ENCODE results near the gene SPRN.
"Not testable (repeated sequence)": the region's sequence is repeated elsewhere in the genome, so short reads cannot be mapped to it uniquely, and the experiment has no call there.

The SPRN gene

DNA sequence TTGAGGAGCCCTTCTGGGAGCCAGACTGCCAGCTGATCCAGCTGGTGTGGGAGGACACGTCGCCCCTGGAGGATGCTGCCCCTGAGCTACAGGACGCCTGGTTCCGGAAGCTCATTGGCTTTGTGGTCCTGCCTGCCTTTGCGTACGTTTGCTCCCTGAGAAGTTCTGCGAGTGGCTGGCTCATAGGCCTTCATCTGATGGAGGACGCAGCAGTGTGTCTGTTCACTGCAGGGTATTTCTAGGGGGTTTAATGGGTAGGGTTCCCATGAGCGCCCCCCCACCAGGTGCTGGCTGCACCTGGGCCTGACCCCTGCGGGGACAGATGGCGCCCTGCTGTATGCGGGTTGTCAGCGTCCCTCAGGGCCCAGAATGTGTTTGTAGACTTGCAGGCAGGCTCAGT lies 40.4 kb downstream of the SPRN start:
- Histone ChIP-seq H3K4me1 (ENCODE audit: control insufficient read depth, insufficient read depth, low read length) (no peaks in the 10 kb centered on the region), H3K4me3 (ENCODE audit: low read depth, low read length) (no peak overlapping the region), H3K9ac (ENCODE audit: low read depth, low read length) (no peak overlapping the region), H3K9me3 (ENCODE audit: control insufficient read depth, insufficient read depth, low read length) (no peaks in the 10 kb centered on the region), H3K36me3 (ENCODE audit: control insufficient read depth, insufficient read depth, low read length) (no peaks in the 10 kb centered on the region), H3K27me3 (ENCODE audit: control insufficient read depth, insufficient read depth, low read length) (peaks cover 14% of the 10 kb centered on the region)

DNA sequence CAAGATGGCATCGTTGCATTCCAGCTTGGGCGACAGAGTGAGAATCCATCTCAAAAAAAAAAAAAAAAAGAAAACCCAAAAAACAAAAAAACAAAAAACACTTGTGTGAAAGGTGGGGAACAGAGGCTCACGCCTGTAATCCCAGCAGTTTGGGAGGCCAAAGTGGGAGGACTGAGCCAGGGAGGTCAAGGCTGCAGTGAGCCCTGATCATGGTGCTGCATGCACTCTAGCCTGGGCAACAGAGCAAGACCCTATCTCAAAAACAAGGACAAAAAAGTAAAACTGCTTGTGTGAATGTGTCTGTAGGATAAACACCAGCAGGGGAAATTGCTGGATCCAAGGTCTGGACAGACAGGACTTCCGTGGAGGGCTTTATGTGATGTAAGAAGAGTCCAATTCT lies 40.9 kb downstream of the SPRN start:
- Histone ChIP-seq H3K4me1 (ENCODE audit: control insufficient read depth, insufficient read depth, low read length) (no peaks in the 10 kb centered on the region), H3K36me3 (ENCODE audit: control insufficient read depth, insufficient read depth, low read length) (no peaks in the 10 kb centered on the region), H3K4me3 (ENCODE audit: low read depth, low read length) (no peak overlapping the region), H3K9me3 (ENCODE audit: control insufficient read depth, insufficient read depth, low read length) (no peaks in the 10 kb centered on the region), H3K9ac (ENCODE audit: low read depth, low read length) (no peak overlapping the region), H3K27me3 (ENCODE audit: control insufficient read depth, insufficient read depth, low read length) (peaks cover 15% of the 10 kb centered on the region)

DNA sequence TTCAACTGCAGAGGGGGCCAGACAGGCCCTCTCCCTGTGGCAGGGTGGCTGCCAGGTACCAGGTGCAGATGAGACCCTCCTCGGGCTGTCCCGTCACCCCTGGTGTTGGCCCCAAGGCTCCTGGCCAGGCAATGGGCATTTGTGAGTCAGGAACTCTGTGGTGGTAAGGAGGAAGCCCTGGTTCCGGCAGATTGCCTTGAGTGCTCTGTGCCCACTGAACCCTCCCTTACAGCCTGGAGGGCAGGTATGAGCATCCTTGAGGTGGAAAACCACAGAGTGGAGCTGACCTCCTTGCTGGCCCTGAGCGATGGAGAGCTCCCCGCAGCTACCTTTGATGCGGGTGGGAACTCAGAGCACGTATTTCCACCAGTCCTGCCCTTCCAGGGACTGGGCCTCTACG lies 43.4 kb downstream of the SPRN start:
- H3K4me1 ChIP-seq (ENCODE audit: control insufficient read depth, insufficient read depth, low read length), result no peaks in the 10 kb centered on the region
- no peak overlapping the region for H3K4me3 ChIP-seq (ENCODE audit: low read depth, low read length)
- H3K36me3 ChIP-seq (ENCODE audit: control insufficient read depth, insufficient read depth, low read length), result no peaks in the 10 kb centered on the region
- no peaks in the 10 kb centered on the region for H3K9me3 ChIP-seq (ENCODE audit: control insufficient read depth, insufficient read depth, low read length)
- H3K27me3 ChIP-seq (ENCODE audit: control insufficient read depth, insufficient read depth, low read length), result peaks cover 40% of the 10 kb centered on the region
- no peak overlapping the region for H3K9ac ChIP-seq (ENCODE audit: low read depth, low read length)

DNA sequence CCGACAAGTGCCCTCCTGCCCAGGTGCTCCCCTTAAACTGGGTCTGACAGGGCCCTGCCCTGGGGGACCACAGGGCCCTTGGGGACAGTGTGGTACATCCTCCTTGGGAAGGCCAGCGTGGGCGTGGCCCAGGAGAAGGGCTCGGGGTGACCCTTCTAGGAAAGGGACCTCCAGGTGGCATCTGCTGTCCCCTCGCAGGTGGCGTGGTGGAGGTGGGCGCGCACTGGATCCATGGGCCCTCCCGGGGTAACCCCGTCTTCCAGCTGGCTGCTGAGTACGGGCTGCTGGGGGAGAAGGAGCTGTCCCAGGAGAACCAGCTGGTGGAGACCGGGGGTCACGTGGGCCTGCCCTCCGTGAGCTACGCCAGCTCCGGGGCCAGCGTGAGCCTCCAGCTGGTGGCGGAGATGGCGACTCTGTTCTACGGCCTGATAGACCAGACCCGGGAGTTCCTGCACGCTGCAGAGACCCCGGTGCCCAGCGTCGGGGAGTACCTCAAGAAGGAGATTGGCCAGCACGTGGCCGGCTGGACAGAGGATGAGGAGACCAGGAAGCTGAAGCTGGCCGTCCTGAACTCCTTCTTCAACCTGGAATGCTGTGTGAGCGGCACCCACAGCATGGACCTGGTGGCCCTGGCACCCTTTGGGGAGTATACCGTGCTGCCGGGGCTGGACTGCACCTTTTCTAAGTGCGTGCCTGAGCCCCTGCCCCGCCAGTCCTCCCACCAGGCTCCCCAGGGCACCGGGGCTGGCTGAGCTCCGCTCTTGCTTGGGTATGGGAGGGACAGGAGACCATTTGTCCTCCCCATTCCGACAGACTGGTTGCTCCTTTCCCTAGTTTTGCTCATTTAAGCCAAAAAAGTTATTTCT lies 44.4 kb downstream of the SPRN start:
- H3K9ac ChIP-seq (ENCODE audit: low read depth, low read length), result no peak overlapping the region
- H3K27me3 ChIP-seq (ENCODE audit: control insufficient read depth, insufficient read depth, low read length), result peaks cover 50% of the 10 kb centered on the region
- no peaks in the 10 kb centered on the region for H3K4me1 ChIP-seq (ENCODE audit: control insufficient read depth, insufficient read depth, low read length)
- no peaks in the 10 kb centered on the region for H3K36me3 ChIP-seq (ENCODE audit: control insufficient read depth, insufficient read depth, low read length)
- H3K9me3 ChIP-seq (ENCODE audit: control insufficient read depth, insufficient read depth, low read length), result no peaks in the 10 kb centered on the region
- peak overlapping the region; percentile 48 for H3K4me3 ChIP-seq (ENCODE audit: low read depth, low read length)

DNA sequence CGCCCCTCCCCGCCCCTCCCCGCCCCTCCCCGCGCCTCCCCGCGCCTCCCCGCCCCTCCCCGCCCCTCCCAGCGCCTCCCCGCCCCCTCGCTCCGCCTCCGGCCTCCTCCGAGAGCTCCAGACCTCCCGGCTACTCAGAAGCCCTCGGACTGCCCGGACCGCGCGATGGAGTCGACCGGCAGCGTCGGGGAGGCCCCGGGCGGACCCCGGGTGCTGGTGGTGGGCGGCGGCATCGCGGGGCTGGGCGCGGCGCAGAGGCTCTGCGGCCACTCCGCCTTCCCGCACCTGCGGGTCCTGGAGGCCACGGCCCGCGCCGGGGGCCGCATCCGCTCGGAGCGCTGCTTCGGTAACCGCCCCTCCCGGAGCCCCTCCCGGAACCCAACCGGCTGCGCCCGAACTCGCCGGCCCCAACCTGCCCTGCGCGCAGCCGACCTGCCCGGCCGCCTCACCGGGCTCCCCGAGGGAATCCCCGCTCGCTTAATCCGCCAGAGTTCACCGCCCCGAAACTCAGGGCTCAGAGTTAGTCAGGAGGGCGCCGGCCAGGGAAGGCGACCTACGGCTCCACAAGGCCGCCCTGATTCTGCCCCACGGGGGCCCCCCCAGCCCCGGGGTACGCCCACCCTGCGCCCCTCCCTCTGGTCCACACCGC lies 45.1 kb downstream of the SPRN start, which contains the start of gene PAOX:
PAOX (plus strand) TSS at position 111 of the 649 bp plus-strand sequence; CDS start at position 166, 55 bp downstream.
- Histone ChIP-seq H3K9me3 (ENCODE audit: control insufficient read depth, insufficient read depth, low read length) (no peaks in the 10 kb centered on the region), H3K36me3 (ENCODE audit: control insufficient read depth, insufficient read depth, low read length) (no peaks in the 10 kb centered on the region), H3K27me3 (ENCODE audit: control insufficient read depth, insufficient read depth, low read length) (peaks cover 58% of the 10 kb centered on the region), H3K4me3 (ENCODE audit: low read depth, low read length) (peak within 1 kb of the TSS; percentile 80), H3K4me1 (ENCODE audit: control insufficient read depth, insufficient read depth, low read length) (no peaks in the 10 kb centered on the region), H3K9ac (ENCODE audit: low read depth, low read length) (no peak within 1 kb of the TSS)

DNA sequence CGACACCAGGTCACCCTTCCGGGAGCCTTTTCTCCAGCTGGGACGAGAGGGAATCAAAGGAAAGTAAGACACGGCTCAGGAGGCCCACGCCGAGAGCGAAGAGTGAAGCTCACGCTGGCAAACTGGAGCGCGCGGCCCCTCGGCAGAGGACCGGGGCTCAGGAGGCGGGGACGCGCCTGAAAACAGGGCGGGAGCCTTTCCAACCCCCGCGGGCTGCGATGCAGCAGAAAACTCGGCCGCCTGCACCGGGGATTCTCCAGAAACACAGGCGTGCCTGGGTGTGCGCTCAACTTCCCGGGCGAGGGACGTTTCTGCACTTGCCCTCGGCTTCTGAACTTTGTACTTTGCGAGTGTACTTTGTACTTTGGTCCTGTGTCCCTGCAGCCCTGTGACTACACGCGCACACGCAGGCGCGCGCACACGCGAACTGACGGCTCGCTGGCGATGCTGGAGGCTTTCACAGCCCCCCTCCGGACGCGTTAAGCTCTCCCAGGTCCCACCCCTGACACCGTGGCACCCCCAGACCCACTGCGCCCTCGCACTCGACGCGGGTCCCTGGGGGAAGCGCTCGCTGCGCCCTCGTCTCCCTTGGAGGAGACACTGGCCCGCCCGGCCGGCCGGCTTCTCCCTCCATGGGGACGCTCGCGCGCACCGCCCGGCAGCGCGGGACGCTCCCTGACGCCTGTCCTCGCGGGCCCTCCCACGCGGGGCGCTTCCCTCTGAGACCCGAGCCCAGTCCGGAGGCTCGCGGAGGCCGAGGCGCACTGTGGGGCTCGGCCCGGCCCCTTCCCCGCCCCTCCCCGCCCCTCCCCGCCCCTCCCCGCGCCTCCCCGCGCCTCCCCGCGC lies 46.0 kb downstream of the SPRN start:
- Histone ChIP-seq H3K4me3 (ENCODE audit: low read depth, low read length) (peak overlapping the region; percentile 80), H3K4me1 (ENCODE audit: control insufficient read depth, insufficient read depth, low read length) (no peaks in the 10 kb centered on the region), H3K27me3 (ENCODE audit: control insufficient read depth, insufficient read depth, low read length) (peaks cover 62% of the 10 kb centered on the region), H3K9me3 (ENCODE audit: control insufficient read depth, insufficient read depth, low read length) (no peaks in the 10 kb centered on the region), H3K36me3 (ENCODE audit: control insufficient read depth, insufficient read depth, low read length) (no peaks in the 10 kb centered on the region), H3K9ac (ENCODE audit: low read depth, low read length) (no peak overlapping the region)

DNA sequence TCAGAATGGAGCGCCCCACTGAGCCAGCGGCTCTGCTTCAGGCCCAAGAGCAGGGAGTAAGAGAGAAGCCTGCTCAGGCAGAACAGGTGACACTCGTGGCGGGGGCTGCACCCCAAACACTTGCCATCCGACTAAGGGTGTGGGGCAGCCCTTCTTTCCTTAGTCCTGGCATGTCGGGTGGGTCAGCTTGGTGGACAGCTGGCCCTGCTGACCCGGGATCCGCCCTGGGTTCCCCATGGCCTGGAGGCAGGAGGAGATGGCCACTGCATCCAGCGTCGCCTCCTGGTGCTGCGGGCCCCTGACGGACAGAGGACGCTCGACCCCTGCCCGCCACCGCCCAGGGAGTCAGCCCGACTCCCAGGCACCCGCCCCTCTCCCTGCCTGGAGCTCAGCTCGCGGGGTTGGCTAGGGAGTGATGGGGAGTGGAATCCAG lies 46.6 kb downstream of the SPRN start:
- Histone ChIP-seq H3K27me3 (ENCODE audit: control insufficient read depth, insufficient read depth, low read length) (peaks cover 62% of the 10 kb centered on the region), H3K36me3 (ENCODE audit: control insufficient read depth, insufficient read depth, low read length) (no peaks in the 10 kb centered on the region), H3K9ac (ENCODE audit: low read depth, low read length) (no peak overlapping the region), H3K4me1 (ENCODE audit: control insufficient read depth, insufficient read depth, low read length) (no peaks in the 10 kb centered on the region), H3K4me3 (ENCODE audit: low read depth, low read length) (peak overlapping the region; percentile 80), H3K9me3 (ENCODE audit: control insufficient read depth, insufficient read depth, low read length) (no peaks in the 10 kb centered on the region)

DNA sequence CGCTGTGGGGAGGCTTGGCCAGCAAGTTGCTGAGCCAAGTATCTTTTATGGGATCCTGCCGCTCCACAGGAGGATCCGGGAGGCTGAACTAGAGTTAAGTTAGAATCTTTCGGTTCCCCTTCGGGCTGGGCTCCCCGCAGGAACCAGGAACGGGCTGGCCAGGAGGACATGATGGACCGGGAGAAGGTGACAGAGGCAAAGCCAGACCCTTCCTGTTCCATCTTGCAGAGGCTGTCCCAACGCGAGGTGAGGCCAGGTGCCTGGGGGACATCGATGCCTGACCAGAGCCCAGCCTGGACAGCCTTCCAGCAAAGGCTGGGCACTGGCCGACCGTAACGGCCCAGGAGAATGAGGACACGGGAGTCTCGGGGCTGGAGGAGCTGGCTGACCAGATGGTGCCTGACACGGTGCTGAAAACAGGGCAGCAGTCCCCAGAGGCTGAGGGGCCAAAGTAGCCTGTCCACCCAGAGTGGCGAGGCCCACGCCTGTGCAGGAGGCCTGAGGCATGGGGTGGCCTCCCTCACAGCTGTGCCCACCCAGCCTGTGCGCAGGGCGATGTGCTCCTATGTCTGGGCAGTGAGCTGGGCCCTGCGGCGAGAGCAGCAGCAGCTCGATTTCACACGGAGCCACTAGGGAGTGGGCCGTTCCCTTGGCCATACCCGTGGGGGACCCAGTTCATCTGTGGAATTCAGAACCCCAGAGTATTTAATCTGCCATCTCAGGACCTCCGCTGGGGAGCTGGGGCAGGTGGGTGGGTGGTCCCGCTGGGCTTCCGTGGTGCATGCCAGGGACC lies 47.2 kb downstream of the SPRN start:
- Histone ChIP-seq H3K9me3 (ENCODE audit: control insufficient read depth, insufficient read depth, low read length) (no peaks in the 10 kb centered on the region), H3K4me1 (ENCODE audit: control insufficient read depth, insufficient read depth, low read length) (no peaks in the 10 kb centered on the region), H3K4me3 (ENCODE audit: low read depth, low read length) (peak overlapping the region; percentile 80), H3K27me3 (ENCODE audit: control insufficient read depth, insufficient read depth, low read length) (peaks cover 62% of the 10 kb centered on the region), H3K36me3 (ENCODE audit: control insufficient read depth, insufficient read depth, low read length) (no peaks in the 10 kb centered on the region), H3K9ac (ENCODE audit: low read depth, low read length) (no peak overlapping the region)

DNA sequence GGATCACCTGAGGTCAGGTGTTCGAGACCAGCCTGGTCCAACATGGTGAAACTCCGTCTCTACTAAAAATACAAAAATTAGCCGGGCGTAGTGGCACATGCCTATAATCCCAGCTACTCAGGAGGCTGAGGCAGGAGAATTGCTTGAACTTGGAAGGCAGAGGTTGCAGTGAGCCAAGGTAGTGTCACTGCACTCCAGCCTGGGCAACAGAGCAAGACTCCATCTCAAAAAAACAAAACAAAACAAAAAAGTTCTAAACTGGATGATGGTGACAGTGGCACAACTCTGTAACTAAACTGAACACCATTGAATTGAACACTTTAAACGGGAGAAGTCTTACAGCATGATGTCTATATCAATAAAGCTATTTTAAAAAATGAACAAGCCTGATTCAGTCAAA lies 48.2 kb downstream of the SPRN start:
- peaks cover 62% of the 10 kb centered on the region for H3K27me3 ChIP-seq (ENCODE audit: control insufficient read depth, insufficient read depth, low read length)
- H3K4me1 ChIP-seq (ENCODE audit: control insufficient read depth, insufficient read depth, low read length); H3K9me3 ChIP-seq (ENCODE audit: control insufficient read depth, insufficient read depth, low read length); H3K4me3 ChIP-seq (ENCODE audit: low read depth, low read length); H3K36me3 ChIP-seq (ENCODE audit: control insufficient read depth, insufficient read depth, low read length); H3K9ac ChIP-seq (ENCODE audit: low read depth, low read length): not testable (repeated sequence)

DNA sequence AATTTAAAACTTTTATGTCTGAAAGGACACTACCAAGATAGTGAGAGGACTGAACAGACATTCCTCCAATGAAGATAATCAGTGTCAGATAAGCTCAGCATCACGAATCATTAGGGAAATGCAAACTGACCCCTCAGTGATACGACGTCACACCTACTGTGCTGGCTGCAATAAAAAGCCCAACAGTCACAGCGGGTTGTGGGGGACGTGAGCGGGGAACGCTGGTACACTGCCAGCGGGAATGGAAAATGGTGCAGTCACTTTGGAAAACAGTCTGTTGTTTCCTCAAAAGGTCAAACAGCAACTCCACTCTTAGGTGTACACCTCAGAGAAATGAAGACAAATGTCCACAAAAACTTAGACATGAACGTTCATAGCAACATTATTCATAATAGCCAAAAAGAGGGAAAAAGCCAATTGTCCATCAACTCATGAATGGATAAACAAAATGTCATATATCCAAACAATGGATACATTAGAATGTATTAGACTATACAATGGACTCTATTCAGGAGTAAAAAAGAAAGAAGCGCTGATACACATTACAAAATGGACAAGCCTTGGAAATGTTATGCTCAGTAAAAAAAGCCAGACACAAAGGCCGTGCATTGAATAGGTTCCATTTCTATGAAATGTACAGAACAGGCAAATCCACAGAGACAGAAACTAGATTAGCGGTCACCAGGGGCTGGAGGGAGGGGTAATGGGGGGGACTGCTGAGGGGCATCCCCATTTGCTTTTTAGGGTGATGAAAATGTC lies 48.9 kb downstream of the SPRN start:
- Histone ChIP-seq H3K4me1 (ENCODE audit: control insufficient read depth, insufficient read depth, low read length) (no peaks in the 10 kb centered on the region), H3K27me3 (ENCODE audit: control insufficient read depth, insufficient read depth, low read length) (peaks cover 57% of the 10 kb centered on the region), H3K9me3 (ENCODE audit: control insufficient read depth, insufficient read depth, low read length) (no peaks in the 10 kb centered on the region), H3K9ac (ENCODE audit: low read depth, low read length) (no peak overlapping the region), H3K36me3 (ENCODE audit: control insufficient read depth, insufficient read depth, low read length) (peaks cover 7% of the 10 kb centered on the region), H3K4me3 (ENCODE audit: low read depth, low read length) (no peak overlapping the region)
